HCT116 (cell line): ENCODE results near the gene TMEM132D. TPM values are rescaled to one million over a fixed set of nuclear protein-coding genes. Genes with fewer than 3 reads are reported as not detected.

Experiments
- ATAC-seq: fragments of 200-7000 bp; cut with Tn5 transposase; 2 replicates; pipeline ENCODE4 v1.9.1; 2020; ENCODE audit warnings: mild to moderate bottlenecking, moderate library complexity
- BruUV-seq: library from RNA; stranded (reverse); fragments of 400-500 nt; replicated peaks from 2 replicates; lab custom pipeline; 2021; lab: Mats Ljungman, UMichigan
- CTCF ChIA-PET: fragments of 300-600 bp; sonication (Branson Sonifier 250); formaldehyde crosslinking; loops from one replicate; lab custom pipeline; 2021; ENCODE audit warnings: antibody characterized with exemption; lab: Charles Lee
- POLR2A ChIA-PET: fragments of 300-600, 350-600 bp; sonication (Branson Sonifier 250); formaldehyde crosslinking; loops from one replicate; lab custom pipeline; 2021; ENCODE audit warnings: antibody characterized with exemption; lab: Charles Lee
- RAD21 ChIA-PET, 2 experiments: fragments of 300-600 bp; sonication (Branson Sonifier 250); formaldehyde crosslinking; loops; one replicate each; lab custom pipeline; 2023; ENCODE audit warnings: low total read pairs in 2 of 2; ENCODE audit not compliant: uncharacterized antibody in 2 of 2, unreplicated experiment in 2 of 2, low non-redundant PET in 1 of 2; lab: Charles Lee
- DNase-seq: peaks from one replicate; pipeline ENCODE4 v3.0.0-alpha.2; 2010; ENCODE audit warnings: low read depth, low spot score
- H2AFZ ChIP-seq: fragments of 200-600 bp; shearing (Covaris generic), sonication (generic); 2 replicates; pipeline ENCODE4 v1.6.1; 2017; ENCODE audit warnings: low read depth, mixed run types, mixed read lengths, antibody characterized with exemption, low read length; ENCODE audit not compliant: poor library complexity, severe bottlenecking
- H3K27ac ChIP-seq: 2 replicates; pipeline ENCODE4 v1.5.1; 2012; ENCODE audit warnings: low read depth, low read length
- H3K27me3 ChIP-seq: fragments of 200-600 bp; sonication (generic); 2 replicates; pipeline ENCODE4 v1.6.1; 2016; ENCODE audit warnings: mixed run types, low read length, mixed read lengths; ENCODE audit not compliant: insufficient read depth
- H3K36me3 ChIP-seq, 2 experiments: fragments of 200-500 bp in 1 of 2; fragments of 200-600 bp in 1 of 2; sonication (Bioruptor generic) in 1 of 2; sonication (generic) in 1 of 2; 2 replicates each; pipeline versions ENCODE4 v1.5.1 to v1.6.1; 2014 to 2016; ENCODE audit warnings: low read length in 2 of 2, inconsistent platforms in 1 of 2, mixed read lengths in 1 of 2, mixed run types in 1 of 2; ENCODE audit not compliant: insufficient read depth in 2 of 2, control insufficient read depth in 1 of 2
- H3K4me1 ChIP-seq, 2 experiments: fragments of 200-600 bp in 1 of 2; sonication (generic) in 1 of 2; 2 replicates each; pipeline versions ENCODE4 v1.5.1 to v1.6.1; 2012 to 2017; ENCODE audit warnings: low read length in 2 of 2, inconsistent platforms in 1 of 2, mild to moderate bottlenecking in 1 of 2, mixed read lengths in 1 of 2, mixed run types in 1 of 2, moderate library complexity in 1 of 2; ENCODE audit not compliant: insufficient read depth in 2 of 2, control insufficient read depth in 1 of 2
- H3K4me2 ChIP-seq: fragments of 200-600 bp; sonication (generic); 2 replicates; pipeline ENCODE4 v1.6.1; 2017; ENCODE audit warnings: mixed run types, low read length, mixed read lengths
- H3K4me3 ChIP-seq, 2 experiments: fragments of 200-600 bp in 1 of 2; sonication (generic) in 1 of 2; replicated peaks in 1 of 2; 2 replicates each; pipeline ENCODE4 v1.5.1; 2011 to 2016; ENCODE audit warnings: low read length in 2 of 2, control low read depth in 1 of 2, low read depth in 1 of 2, mild to moderate bottlenecking in 1 of 2, mixed read lengths in 1 of 2, mixed run types in 1 of 2
- H3K79me2 ChIP-seq: fragments of 200-600 bp; sonication (generic); 2 replicates; pipeline ENCODE4 v1.6.1; 2017; ENCODE audit warnings: mild to moderate bottlenecking, mixed run types, low read length, moderate library complexity, mixed read lengths; ENCODE audit not compliant: insufficient read depth
- H3K9ac ChIP-seq: fragments of 200-600 bp; sonication (generic); 2 replicates; pipeline ENCODE4 v1.6.1; 2016; ENCODE audit warnings: low read length, mixed read lengths
- H3K9me2 ChIP-seq: fragments of 200-600 bp; sonication (generic), shearing (Covaris generic); 2 replicates; pipeline ENCODE4 v1.6.1; 2017; ENCODE audit warnings: mixed run types, mild to moderate bottlenecking, moderate library complexity; ENCODE audit not compliant: insufficient read depth
- H3K9me3 ChIP-seq, 2 experiments: fragments of 200-500 bp in 1 of 2; fragments of 200-600 bp in 1 of 2; sonication (Bioruptor generic) in 1 of 2; sonication (generic) in 1 of 2; 2 replicates each; pipeline ENCODE4 v1.6.1; 2014 to 2017; ENCODE audit warnings: low read length in 2 of 2, mixed read lengths in 2 of 2, inconsistent platforms in 1 of 2, low read depth in 1 of 2, mild to moderate bottlenecking in 1 of 2, mixed run types in 1 of 2, moderate library complexity in 1 of 2; ENCODE audit not compliant: control insufficient read depth in 1 of 2, insufficient read depth in 1 of 2
- H4K20me1 ChIP-seq: fragments of 200-600 bp; sonication (generic), shearing (Covaris generic); 2 replicates; pipeline ENCODE4 v1.6.1; 2017; ENCODE audit warnings: mixed run types, mild to moderate bottlenecking, moderate library complexity; ENCODE audit not compliant: insufficient read depth
- CBX3 ChIP-seq: IDR thresholded peaks from 2 replicates; pipeline ENCODE4 v1.6.1; 2012; ENCODE audit warnings: low read depth
- EGR1 ChIP-seq: IDR thresholded peaks from 2 replicates; pipeline ENCODE4 v1.6.1; 2012; ENCODE audit warnings: low read depth
- ELF1 ChIP-seq: IDR thresholded peaks from 2 replicates; pipeline ENCODE4 v1.6.1; 2012; ENCODE audit warnings: low read depth, borderline replicate concordance
- EZH2phosphoT487 ChIP-seq: fragments of 200-600 bp; IDR thresholded peaks from 2 replicates; pipeline ENCODE4 v1.6.1; 2018; ENCODE audit warnings: antibody characterized with exemption, borderline replicate concordance
- FOSL1 ChIP-seq: IDR thresholded peaks from 2 replicates; pipeline ENCODE4 v1.6.1; 2012; ENCODE audit warnings: low read depth
- POLR2A ChIP-seq: IDR thresholded peaks from 2 replicates; pipeline ENCODE4 v1.7.0; 2011; ENCODE audit warnings: borderline replicate concordance; ENCODE audit not compliant: insufficient read depth, insufficient read length; ENCODE audit errors: extremely low read depth
- RAD21 ChIP-seq: IDR thresholded peaks from 2 replicates; pipeline ENCODE4 v1.6.1; 2012; ENCODE audit warnings: low read depth, mild to moderate bottlenecking
- SP1 ChIP-seq: IDR thresholded peaks from 2 replicates; pipeline ENCODE4 v1.6.1; 2012; ENCODE audit warnings: low read depth
- SRF ChIP-seq: IDR thresholded peaks from 2 replicates; pipeline ENCODE4 v1.6.1; 2012; ENCODE audit warnings: low read depth
- TCF7L2 ChIP-seq: IDR thresholded peaks from 2 replicates; pipeline ENCODE4 v1.7.0; 2011; ENCODE audit warnings: borderline replicate concordance, inconsistent platforms; ENCODE audit not compliant: insufficient read depth, insufficient read length; ENCODE audit errors: extremely low read depth
- YY1 ChIP-seq: IDR thresholded peaks from 2 replicates; pipeline ENCODE4 v1.6.1; 2011; ENCODE audit warnings: low read length, low read depth, moderate library complexity, mild to moderate bottlenecking; ENCODE audit not compliant: insufficient replicate concordance; ENCODE audit errors: extremely low read depth
- ZNF274 ChIP-seq: fragments of 200-500 bp; sonication (Bioruptor generic); IDR thresholded peaks from 2 replicates; pipeline ENCODE4 v1.6.1; 2014; ENCODE audit warnings: mild to moderate bottlenecking, low read depth, low read length, inconsistent platforms
- intact Hi-C: fragments of 100-400 bp; cut with micrococcal nuclease; formaldehyde crosslinking; loops from 2 replicates; pipeline ENCODE4 v1.10.0; 2022
- total RNA-seq: library from RNA; stranded (reverse); gene quantifications from one replicate; pipeline ENCODE4 v1.2.1, GENCODE V29; 2021; ENCODE audit not compliant: unreplicated experiment
- TF ChIP-seq, protein P1 (sequence below): IDR thresholded peaks from 2 replicates; pipeline ENCODE4 v1.6.1; 2012
- TF ChIP-seq, protein P2 (sequence below): IDR thresholded peaks from 2 replicates; pipeline ENCODE4 v1.6.1; 2012

TMEM132D gene
- total RNA-seq, 1 experiment from 2014 or later, result not detected

DNA sequence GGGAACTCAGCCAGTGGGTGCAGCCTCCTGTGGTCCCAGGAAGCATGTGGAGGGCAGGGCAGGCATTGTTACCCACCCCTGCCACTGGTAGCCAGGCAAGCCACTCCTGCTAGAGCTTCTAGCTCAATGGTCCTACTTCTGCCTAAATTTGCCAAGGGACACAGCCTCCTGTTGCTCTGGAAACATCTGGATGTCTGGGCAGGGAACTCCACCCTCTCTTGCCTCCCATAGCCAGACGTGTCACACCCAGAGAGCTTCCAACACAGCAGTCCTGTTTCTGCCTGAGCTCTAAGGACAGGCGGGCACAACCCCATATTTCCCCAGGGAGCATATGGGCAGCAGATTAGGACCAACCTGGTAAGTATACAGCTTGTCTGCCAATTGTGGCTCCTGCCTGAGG, 700.4 kb downstream of the TMEM132D start:
- Histone ChIP-seq H3K79me2 (no peaks in the 10 kb centered on the region), H3K9me2 (no peaks in the 10 kb centered on the region), H3K4me2 (no peak overlapping the region), H3K27ac (no peak overlapping the region), H3K9me3 (peaks cover 3 to 17% of the 10 kb centered on the region in 2 experiments; a peak in 2 of 4 replicates), H3K4me3 (no peak overlapping the region), H2AFZ (no peak overlapping the region), H3K9ac (no peak overlapping the region), H4K20me1 (no peaks in the 10 kb centered on the region), H3K36me3 (no peaks in the 10 kb centered on the region), H3K27me3 (no peaks in the 10 kb centered on the region), H3K4me1 (no peaks in the 10 kb centered on the region)
- TF ChIP-seq YY1, result no peak
- no peak for TF ChIP-seq ZNF274
- no peak for TF ChIP-seq TCF7L2
- TF ChIP-seq SP1, result no peak
- TF ChIP-seq, protein P1, sequence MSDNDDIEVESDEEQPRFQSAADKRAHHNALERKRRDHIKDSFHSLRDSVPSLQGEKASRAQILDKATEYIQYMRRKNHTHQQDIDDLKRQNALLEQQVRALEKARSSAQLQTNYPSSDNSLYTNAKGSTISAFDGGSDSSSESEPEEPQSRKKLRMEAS, result no peak
- no peak for TF ChIP-seq SRF
- TF ChIP-seq, protein P2, sequence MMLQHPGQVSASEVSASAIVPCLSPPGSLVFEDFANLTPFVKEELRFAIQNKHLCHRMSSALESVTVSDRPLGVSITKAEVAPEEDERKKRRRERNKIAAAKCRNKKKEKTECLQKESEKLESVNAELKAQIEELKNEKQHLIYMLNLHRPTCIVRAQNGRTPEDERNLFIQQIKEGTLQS, result no peak
- TF ChIP-seq EZH2phosphoT487, result no peak
- no peak for TF ChIP-seq POLR2A
- no peak for TF ChIP-seq EGR1
- no peak for TF ChIP-seq CBX3
- TF ChIP-seq FOSL1, result no peak
- no peak for TF ChIP-seq ELF1
- TF ChIP-seq RAD21, result no peak
- ChIA-PET RAD21 (no interaction called here), CTCF (no interaction called here), POLR2A (no interaction called here)
- DNase-seq, result no peak
- no TSS peak for BruUV-seq
- intact Hi-C loops, result no loop called here
- ATAC-seq, result no peak
